Amniotic stem cell (primary cell): ENCODE measurements around the gene GMDS.

Experiments
- DNase-seq: peaks from one replicate; lab custom pipeline; 2025; lab: John Stamatoyannopoulos, UW

Gene GMDS

DNA sequence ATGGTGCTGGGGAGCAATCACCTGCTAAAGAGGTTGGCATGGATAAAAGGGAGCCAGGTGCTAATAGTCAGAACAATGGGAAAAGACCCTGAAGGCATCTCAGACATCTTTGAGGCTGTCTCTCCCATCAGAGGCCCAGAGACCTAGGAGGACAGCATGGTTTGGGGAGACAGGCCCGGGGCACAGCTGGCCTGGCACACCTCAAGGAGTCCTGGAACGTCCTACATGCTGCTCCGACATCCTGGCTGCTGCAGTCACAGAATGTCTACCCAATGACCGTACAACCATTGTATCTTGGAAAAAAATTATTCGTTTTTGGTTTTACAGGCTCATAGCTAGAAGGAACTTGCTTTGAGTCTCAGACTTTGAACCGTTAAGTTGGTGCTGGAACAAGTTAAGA is 4.4 kb downstream of the GMDS start:
- DNase-seq = no peak

DNA sequence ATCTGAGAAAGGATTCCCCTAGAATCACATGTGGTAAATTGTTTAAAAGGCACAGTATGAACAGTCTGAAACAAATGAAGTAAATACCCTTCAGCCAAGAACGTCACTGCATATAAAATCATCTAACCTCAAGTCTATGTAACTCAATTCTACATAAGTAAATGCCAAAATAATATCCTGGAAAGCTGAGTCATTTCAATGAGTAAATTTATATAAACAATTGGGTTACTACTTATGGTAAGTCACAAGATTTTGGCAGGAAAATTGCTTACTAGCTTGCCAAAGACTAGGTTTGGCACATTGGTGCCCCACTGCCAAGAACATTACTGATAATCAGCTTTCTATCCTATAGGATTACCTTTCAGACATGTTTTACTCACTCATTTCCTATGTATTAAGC is 8.4 kb downstream of the GMDS start:
- DNase-seq = peak; percentile 70

DNA sequence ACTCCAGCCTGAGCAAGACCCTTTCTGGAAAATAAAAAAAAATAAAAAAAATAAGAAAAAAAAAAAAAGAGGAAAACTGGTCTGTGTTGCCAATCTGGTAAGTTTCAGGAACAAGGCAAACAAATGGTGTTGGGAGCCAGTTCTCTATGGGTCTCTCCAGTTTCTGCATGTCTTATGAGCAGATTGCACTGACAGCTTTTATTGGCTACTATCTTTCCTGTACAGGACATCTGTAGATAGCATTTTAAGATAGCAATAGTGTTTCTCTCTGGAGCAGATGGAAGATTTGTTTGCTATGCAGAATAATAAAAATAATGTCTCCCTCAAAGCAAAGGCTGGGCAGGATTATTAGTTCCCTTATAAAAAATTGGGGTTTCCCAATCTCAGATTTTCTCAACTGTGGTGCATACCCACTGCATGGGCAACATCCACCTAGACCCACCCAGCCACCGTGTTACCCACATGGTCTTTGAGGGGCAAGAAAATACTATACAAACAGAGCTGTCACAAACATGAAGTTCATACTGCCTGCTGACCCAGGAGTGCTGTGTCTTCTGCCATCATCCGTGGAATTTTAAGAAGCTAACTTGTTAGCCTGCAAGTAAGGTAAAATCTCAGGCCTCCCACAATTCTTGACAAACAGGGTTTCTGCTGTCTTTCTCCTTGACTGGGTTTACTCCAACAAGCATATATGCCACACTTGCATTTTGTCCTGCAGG is 9.5 kb downstream of the GMDS start:
- no peak for DNase-seq

DNA sequence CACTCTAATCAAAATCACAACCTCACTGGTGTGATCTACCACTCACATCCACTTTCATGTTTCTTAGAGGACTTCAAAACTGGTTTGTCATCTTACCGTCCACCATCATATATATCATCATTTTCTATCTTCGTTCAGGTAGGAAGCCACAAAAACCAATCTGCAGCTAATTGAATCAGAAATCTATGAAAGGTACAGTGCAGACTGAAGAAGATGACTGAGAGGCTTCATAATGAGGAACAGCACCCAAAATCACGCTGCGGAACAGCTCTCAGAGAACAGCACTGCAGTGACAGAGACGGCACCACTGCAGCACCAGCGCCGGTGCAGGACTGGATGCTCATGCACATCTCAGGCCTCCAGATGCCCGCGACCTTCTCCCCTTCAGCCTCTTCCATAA is 13.0 kb downstream of the GMDS start:
- DNase-seq = no peak

DNA sequence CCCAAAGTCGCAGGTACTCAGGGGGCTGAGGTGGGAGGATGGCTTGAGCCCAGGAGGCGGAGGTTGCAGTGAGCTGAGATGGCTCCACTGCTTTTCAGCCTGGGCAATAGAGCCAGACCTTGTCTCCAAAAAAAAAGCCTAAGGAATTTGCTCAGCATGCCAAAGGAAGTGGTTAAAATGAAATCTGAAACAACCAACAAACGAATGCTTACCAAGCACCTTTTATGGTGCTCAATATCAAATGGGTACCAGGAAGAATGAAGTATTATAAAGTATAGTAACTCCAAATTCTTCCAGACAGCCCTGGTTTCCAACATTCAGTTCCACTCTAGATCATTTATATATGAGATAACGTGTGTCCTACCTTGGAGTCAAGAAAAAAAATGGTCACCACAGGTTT is 14.0 kb downstream of the GMDS start:
- DNase-seq = no peak

DNA sequence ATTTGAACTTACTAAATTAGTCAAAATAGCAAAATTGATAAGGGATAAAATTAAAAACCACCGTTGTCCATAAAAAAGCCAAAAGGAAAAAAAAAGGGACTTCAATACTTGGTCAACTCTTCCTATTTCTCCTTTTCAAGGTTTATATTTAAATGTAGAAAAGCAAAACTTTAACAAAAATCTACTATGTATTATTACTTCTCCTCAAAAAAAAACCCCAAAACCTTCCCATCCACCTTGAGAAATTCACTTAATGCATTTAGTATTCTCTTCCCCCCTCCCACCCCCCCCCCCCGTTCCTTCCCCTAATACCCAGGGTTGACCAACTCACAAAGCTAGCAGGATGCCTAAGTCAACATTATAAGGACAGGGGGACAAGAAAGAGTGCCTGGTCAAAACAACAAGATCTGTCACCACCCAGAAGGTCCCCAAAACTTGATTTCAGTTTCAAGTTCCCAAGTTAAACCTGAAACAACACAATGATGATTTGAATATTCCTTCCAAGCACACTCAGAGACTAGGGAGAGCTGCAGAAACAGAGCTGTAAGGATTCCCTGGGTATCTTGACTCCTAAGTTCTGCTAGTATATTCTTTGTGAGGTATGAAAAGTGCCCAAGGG is 14.6 kb downstream of the GMDS start:
- DNase-seq = no peak

DNA sequence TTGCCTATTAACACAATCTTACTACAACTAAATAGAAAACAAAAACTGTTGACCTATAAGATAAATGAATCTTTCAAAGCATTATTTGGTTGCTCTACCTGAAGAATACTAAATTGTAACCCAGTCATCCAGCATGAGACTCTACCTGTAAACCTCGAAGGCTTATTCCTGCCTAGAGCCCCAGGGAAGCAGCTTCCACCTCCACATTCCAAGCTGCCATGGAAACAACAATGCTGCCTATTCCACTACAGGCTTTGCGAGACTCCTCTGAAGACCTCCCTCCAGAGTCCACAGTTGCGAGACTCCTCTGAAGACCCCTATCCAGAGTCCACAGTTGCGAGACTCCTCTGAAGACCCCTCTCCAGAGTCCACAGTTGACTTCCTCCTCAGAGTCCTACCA is 15.7 kb downstream of the GMDS start:
- DNase-seq = no peak

DNA sequence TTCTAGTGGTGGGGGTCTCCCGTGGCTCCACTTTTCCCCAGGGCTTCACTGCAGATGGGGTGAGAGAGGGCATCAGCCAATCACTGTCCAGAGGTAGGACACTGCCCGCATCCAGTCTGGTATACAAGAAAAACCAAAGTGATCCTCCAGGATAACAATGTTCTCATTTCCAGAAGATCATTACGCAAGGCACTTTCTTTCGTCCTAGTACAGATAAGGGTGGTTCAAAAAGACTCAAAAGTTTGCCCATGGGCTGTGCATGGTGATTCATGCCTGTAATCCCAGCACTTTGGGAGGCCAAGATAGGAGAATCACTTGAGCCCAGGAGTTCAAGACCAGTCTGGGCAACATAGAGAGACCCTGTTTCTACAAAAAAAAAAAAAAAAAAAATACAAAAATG is 16.4 kb downstream of the GMDS start:
- no peak for DNase-seq

DNA sequence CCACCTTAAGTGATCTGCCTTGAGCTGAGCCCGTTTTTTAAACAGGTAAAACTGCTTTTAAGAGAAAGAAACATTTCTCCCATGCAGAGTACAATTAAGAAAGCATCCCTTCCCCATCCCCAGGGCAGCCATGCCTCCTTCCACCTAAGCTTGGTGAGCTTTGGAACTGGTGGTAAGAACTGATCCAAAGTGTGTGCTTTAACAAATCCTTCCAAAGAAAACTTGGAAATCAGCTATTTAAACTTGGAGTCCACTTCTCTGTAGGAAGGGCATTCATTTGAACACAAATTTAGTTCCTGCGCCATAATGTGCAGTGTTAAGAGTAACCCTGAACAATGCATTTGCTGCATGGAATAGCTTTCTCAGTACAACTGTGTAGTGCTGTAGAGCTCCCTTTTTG is 17.0 kb downstream of the GMDS start:
- DNase-seq = no peak

DNA sequence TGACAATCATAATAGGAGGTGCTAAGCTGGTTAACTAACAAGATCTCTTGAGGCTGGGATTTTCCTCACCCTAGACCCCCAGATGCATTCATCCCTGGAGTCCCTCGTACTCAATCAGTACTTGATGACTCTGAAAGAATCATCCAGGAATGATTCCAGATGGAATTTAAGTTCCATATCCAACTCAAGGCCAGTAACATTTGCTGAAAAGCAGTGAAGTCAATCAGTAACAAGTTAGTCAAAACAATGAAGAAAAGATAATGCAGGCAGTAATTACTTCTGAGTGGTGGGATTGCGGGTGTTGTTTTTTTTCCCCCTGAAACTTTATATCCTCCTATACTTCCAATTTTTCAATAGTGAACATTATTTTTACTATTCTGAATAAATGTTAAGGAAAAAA is 18.6 kb downstream of the GMDS start:
- DNase-seq = no peak

DNA sequence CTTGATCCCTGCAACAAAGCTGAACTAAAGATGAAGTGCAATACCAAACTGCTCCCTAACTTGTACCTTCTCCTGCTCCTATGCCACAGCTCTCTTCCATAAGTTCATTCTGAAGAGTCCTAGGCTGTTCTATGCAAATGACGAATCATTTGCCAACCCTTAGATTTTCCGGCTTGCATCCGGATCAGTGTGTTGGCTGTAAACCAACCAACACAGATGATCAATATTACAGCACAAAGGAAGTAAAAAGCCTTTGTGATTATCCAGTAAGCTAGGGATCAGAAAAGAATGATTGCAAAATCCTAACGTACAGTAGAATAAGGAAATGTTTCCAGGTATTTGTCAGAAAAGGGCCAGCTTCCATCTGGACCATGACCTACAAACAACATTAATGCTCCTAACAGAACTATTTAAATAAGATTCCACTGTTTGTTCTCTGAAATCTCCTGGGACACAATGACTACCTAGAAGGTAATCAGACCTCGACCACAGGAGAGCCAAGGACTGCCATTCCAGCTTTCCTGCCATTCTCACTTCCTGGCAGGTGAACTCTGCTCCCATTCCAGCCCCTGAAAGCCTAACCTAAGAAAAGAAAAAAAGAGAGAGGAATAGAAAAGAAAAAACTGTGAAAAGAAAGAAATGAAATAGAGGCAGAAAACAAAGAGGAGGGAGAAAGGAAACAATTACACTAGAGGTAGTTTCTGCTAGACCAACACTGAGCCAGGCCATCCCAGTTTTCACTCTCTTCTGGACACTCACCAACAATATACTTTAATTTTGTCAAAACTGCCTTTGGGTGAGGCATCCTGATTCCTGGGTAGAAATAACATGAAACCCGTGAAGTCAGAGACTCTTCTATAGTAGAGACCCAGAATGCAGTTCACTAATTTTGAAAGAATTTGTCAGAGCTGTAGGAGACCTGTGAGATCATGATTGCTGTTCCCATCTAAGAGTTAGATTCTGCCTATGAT is 19.7 kb downstream of the GMDS start:
- no peak for DNase-seq

DNA sequence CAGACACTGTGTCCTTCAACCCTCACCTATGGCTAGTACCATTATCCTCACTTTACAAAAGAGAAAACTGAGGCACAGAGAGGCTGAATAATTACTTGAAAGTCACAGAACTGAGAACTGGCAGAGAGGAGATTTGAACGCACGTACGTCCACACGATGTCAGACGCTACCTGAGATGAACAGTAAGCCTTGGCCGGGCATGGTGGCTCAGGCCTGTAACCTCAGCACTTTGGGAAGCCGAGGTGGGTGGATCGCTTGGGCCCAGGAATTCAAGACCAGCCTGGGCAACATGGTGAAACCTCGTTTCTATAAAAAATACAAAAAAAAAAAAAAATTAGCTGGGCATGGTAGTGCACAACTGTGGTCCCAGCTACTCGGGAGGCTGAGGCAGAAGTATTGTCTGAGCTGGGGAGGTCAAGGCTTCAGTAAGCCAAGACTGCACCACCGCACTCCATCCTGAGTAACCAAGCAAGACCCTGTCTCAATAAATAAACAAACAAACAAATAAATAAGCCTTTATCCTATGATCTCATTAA is 20.5 kb downstream of the GMDS start:
- DNase-seq = no peak

DNA sequence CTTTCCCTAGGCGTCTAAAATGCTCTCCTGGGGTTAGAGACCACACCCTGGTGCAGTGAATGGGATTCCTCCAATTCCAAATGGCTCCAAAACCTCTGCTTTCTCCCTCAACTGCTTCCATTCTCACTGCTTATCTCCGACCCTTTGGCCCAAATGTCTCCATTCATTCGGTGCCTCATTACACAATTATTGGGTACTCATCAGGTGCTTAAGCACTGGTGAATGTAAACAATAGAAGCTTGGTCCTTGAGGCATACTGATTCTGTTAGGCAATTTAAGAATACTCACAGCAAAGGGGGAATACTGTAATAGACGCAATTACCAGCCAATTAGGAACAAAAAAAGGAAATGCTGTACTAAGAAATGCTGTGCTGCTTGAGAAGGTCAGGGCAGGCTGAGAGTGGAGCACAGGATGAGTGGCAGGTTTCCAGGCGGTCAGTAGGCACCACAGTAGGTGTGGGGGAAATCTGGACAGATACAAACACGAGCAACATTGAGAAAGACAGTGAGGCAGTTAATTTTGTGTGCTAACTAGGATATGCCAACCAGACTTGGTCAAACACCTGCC is 23.0 kb downstream of the GMDS start:
- DNase-seq = no peak

DNA sequence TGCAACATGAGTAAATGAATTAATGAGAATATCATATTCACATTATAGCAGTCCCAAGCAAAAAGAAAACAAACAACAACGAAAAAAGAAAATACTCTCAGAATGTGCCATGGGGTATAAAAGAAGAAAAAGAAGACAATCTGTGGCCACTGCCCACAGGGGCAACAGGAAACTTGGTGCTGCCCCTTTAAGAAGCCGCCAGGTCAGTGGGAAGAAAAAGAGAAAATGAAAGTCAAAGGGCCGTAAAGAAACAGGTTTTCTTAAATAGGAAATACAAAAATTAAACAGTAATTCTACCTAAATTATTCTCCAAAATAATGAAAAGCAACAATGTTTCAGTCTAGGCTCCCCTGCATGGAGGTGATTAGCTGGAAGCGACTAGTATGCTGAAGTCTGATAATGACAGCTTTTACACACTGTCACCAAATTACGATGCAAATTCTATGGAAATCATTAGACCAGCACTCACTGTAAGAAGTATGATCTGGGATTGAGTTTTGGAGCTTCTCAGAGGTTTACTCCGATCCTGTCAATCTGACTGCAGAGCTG is 23.6 kb downstream of the GMDS start:
- no peak for DNase-seq

DNA sequence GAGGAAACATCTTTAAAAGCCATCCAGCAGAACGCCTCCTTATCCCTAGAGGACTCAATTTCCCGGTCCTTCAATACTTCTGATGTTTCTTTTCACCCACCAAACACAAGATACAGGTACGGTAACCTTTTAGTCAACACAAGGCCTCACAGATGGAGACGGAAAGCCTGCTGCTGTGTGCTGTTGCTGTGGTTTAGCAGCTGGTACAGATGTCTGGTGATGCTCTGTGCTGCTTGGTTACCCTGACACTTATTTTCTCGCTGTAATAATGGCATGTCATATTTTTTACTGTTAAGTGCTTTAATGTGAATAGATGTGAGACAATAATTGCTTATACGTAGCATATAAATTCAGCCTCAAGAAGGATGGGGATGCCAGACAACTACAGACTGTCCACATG is 25.3 kb downstream of the GMDS start:
- DNase-seq = no peak

DNA sequence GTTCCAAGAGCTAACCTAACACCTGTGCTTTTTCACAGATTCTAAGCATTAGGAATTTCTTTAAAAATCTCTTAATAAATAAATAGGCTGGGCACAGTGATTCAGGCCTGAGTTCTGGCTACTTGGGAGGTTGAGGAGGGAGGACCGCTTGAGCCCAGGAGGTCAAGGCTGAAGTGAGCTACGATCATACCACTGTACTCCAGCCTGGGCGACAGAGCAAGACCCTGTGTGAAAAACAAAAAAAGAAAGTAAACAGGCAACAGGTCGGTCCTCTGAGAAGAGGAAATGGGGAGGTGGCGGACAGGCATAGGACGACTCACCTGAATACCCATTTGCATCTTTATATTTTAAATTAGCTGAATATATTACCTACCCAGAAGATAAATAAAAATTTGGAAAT is 26.5 kb downstream of the GMDS start:
- DNase-seq = no peak

DNA sequence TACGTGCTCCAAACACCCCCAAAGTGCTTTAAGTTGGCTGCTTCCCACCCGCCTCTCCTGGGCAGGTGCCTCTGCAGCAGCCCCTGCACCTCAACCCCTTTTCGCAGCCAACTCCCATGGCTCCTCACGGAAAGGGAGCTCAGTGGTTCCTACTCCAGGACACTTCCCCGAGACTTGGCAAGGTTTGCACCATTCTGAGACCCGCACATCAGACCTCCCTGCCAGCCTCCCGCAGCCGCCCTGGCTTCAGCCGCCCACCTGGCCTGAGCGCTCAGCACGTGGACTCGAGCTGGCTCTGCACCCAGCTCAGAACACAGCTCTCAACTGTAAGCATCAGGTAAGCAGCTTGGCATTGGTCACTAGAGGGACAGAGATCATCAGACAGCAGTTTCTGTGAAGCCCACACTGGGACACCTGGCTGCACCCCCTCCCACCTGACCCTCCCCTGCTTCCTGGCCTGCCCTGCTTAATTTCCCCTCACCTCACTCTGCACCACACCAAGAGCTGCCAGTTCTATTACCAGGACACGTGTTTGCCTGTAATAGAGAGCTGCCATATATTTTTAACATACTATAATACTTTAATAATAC is 28.5 kb downstream of the GMDS start:
- DNase-seq = no peak

DNA sequence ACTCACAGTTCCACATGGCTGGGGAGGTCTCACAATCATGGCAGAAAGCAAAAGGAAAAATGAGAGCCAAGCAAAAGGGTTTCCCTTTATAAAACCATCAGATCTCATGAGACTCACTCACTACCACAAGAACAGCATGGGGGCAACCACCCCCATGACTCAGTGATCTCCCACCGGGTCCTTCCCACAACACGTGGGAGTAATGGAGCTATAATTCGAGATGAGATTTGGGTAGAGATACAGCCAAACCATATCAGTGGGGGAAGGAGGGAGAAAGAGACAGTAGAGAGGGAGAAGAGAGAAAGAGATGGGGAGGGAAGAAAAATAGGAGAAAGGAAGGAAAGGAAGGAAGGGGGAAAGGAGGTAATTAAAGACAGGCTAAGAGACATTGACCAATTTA is 30.1 kb downstream of the GMDS start:
- no peak for DNase-seq

DNA sequence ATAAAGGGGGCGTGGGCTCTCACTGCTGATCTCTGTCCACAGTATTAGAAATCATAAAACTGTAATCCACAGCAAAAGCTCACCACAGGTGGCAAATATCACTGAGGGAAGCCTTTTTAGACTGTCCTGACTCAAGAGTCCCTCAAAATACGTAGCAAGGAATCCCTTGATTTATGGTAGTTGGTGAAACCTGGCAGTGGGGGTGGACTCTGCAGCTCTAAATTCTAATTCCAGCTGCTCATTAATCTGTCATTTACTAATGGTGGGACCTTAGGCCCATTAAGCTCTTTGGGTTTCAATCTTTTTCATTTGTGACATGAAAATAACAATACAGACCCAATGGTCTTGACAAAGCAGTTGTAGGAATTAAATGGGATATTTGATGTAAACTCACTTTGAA is 32.3 kb downstream of the GMDS start:
- DNase-seq = no peak

DNA sequence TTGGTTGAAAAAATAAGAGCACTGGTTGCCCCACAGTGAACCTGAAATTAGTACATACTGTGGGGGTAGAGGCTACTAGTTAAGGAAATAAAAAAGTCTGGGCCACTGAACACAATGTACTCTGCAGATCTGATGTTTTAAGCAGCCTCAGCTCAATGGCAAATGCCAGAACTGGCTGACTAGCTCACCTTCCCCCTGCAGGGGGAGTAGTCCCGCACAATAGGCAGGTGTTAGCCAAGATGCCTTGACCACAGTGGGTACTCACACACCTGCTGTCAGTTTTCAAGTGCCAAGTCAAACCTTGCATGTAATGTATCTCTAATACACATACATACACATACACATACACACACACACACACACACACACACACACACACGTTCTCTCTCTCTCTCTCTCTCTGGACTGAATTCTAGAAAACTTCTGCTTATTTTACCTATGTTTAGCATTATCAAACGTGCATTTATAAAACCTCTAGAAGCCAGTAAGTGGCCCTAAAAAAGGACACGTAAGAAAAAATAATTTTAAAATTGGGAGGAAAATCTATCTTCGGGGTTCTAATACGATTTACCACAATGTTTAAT is 36.1 kb downstream of the GMDS start:
- no peak for DNase-seq

DNA sequence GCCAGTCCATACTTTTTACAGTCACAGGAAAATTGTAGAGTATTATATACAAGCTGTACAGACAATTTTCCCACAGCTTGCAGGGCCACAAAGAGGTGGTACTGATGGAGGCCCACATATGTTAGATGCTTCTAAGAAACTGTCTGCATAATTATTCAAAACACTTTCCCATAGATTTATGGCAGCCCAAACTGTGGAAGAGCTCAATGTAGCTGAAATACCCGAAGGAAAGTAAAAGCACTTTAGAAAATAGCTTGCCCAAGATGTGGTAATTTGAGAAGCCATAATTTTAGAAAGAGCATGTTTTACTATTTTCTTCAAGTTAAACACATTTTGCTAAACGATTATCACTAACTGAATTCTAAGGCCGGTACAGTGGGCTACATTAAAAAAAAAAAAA is 36.9 kb downstream of the GMDS start:
- no peak for DNase-seq
